GM18507 (cell line): ENCODE data around the gene THEMIS.
"Not testable (repeated sequence)": the region's sequence is repeated elsewhere in the genome, so short reads cannot be mapped to it uniquely, and the experiment has no call there.

Experiments used
- DNase-seq: peaks from one replicate; pipeline ENCODE4 v3.0.0; 2011; ENCODE audit warnings: low read depth; ENCODE audit not compliant: insufficient read length; ENCODE audit errors: extremely low spot score
- FAIRE-seq: peaks from 2 replicates; lab custom pipeline; 2011; peaks lifted over from hg19 to GRCh38; lab: Jason Lieb, UNC

The THEMIS gene

DNA sequence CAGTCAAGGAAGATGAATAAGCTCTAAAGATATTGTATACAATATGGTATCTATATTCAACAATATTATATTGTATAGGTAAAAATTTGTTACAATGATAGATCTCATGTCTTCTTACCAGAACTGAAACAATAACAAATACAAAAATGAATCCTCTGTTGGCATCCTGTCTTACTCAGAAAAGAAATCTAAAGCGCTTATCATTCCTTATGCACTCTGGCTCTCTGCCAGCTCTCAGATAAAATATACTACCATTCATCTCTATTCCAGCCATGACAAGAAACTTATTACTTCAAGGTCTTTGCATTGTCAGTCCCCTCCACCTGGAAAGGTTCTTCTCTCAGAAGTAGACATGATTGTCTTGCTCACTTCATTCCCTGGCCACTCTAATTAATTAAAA, 138.6 kb downstream of the THEMIS start:
- FAIRE-seq (no peak), DNase-seq (no peak)

GRCh38 chr6:127761084-127761483, 139.8 kb downstream of the THEMIS start:
- no peak for FAIRE-seq

DNA sequence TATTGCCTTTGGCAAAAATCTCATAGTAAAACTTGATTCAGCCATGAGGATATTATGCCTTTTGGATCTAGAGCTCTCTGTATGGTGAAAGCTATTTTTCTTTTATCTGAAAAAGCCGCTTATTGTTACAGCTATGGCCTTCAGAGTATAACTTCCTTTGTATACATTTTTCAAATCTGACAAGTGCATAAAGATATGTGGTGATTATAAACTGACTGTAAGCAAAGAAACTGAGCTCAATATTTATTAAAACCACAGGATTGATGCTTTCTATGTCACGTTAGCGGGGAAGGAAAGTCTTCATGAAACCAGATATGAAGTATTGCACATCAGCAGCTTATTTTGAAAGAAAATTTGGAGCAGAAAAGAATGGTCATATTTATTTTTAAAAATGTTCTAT, 151.8 kb downstream of the THEMIS start:
- FAIRE-seq, result no peak

More at GRCh38 chr6:127761084-127761483, 139.8 kb downstream of the THEMIS start:
- DNase-seq, result no peak

GRCh38 chr6:127748290-127748689, 152.6 kb downstream of the THEMIS start:
- no peak for FAIRE-seq
- DNase-seq, result no peak

More for the DNA sequence above, 151.8 kb downstream of the THEMIS start:
- DNase-seq, result no peak

GRCh38 chr6:127738423-127738822, 162.4 kb downstream of the THEMIS start:
- FAIRE-seq, result no peak
- no peak for DNase-seq

DNA sequence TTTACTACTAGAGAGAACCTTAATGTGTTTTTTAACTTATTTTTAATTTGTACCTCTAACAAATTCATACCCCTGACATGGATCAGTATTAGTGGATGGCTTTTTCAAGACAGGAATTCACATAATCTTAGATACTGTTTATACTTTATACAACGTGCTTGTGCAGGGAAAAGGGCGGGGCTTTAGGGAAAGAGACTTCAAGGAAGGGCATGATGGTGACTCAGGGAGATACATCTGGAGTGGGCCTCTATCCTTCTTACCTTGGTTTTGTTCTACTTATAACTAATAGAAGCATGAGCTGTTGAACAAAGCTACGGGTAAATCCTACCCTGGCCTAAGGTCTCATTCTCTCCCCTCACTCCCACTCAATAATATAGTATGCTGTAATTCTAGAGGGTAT, 163.1 kb downstream of the THEMIS start:
- DNase-seq (no peak), FAIRE-seq (no peak)

GRCh38 chr6:127737009-127737486, 163.8 kb downstream of the THEMIS start:
- peak; percentile 11 for DNase-seq
- peak; percentile 83 for FAIRE-seq

- DNase-seq (no peak), FAIRE-seq (no peak)
These were observed 167.9 kb downstream of the THEMIS start for GRCh38 chr6:127732927-127733326.

- DNase-seq (no peak), FAIRE-seq (no peak)
These were observed 173.5 kb downstream of the THEMIS start for GRCh38 chr6:127727260-127727953.

- FAIRE-seq (no peak), DNase-seq (no peak)
These were observed 175.0 kb downstream of the THEMIS start for GRCh38 chr6:127725821-127726220.

- FAIRE-seq, result no peak
These were observed 182.2 kb downstream of the THEMIS start for GRCh38 chr6:127718694-127719093.

DNA sequence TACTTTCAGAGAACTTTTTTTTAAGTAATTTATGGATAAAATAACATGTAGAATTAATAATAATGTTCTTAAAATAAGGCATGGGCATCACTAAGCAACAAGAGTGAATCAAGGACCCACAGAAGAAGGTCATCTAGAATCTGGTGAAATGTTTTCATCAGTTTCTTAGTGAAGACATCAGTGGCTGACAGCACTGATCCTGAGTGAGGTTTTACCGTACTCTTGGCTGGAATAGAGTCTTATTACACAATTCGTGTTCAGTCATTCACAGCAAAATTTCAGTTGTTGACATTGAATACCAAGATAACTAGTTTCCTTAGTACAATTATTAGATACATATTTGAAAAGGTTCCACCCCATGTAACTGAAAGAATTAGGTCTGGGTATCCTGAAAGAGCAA, 183.5 kb downstream of the THEMIS start:
- no peak for FAIRE-seq
- DNase-seq, result no peak

More at GRCh38 chr6:127718694-127719093, 182.2 kb downstream of the THEMIS start:
- no peak for DNase-seq

DNA sequence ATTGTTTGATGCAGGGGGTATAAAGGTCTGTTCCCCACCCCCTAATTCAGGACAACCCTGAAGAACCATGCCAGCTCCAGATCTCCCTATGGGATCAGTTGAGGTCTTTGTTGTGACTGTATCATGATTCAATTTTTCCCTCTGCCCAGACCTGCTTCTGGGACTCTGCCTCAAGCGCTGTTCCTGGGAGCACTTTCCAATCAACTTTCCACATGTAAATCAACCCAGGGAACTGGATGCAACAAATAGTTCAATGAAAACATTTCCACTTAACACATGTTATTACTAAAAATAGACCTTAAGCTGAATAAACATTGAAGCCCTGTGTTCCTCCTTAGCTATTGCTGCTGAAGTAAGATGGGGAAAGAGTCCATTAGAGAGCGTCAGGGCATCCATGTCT, 184.4 kb downstream of the THEMIS start:
- no peak for DNase-seq
- no peak for FAIRE-seq

GRCh38 chr6:127710668-127711067, 190.2 kb downstream of the THEMIS start:
- FAIRE-seq, result no peak
- no peak for DNase-seq

GRCh38 chr6:127706216-127706615, 194.6 kb downstream of the THEMIS start:
- FAIRE-seq, result no peak

GRCh38 chr6:127695108-127695507, 205.8 kb downstream of the THEMIS start:
- DNase-seq (no peak), FAIRE-seq (no peak)

More at GRCh38 chr6:127706216-127706615, 194.6 kb downstream of the THEMIS start:
- DNase-seq, result no peak

- no peak for FAIRE-seq
- no peak for DNase-seq
These were observed 209.7 kb downstream of the THEMIS start for GRCh38 chr6:127691146-127691545.

DNA sequence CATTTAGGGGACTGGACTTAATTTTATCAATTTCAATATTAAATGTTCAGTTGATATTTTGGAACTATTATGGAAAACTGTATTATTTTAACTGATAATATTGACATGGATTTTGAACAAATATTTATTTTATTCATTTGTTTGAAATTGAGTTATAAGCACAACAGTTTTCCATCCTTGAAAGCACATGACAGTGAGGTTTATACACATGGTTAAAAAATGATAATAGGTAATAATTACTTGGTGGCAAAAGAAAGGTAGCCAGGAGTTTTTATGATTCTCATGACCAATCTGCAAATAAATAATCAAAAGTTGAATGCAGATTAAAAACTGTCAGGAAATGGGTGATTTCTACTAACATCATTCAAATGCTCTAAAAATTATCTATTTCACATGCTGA, 210.3 kb downstream of the THEMIS start:
- FAIRE-seq (no peak), DNase-seq (no peak)

- FAIRE-seq (no peak), DNase-seq (no peak)
These were observed 210.8 kb downstream of the THEMIS start for GRCh38 chr6:127690092-127690491.

DNA sequence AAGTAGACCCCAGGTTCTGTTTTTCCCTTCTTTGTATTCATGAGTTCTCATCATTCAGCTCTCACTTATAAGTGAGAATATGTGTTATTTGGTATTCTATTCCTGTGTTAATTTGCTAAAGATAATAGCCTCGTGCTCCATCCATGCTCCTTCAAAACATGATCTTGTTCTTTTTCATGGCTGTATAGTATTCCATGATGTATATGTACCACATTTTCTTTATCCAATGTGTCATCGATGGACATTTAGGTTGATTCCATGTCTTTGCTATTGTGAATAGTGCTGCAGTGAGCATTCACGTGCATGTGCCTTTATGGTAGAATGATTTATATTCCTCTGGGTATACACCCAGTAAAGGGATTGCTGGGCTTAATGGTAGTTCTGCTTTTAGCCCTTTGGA, 213.4 kb downstream of the THEMIS start:
- FAIRE-seq, DNase-seq: not testable (repeated sequence)

DNA sequence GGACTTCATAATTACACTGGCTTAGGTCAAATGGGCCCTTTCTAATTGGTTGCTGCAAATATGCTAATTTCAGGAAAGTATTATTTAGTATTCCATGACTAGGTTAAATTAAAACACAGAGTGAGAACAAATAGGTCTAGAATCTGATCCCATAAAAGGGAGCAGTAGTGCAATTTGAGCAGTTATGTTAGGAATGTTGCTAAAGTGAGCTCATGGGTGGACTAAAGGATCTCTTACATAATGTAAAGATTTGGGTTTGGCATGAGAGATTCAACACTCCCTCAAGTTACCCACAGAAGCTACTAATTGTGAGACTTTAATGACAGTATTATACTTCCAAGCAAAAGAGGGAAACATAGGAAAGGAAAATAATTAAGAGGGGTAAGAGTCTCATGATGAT, 214.8 kb downstream of the THEMIS start:
- FAIRE-seq (no peak), DNase-seq (no peak)
